MM.1S (cell line): ENCODE data around the gene NOL7.

Experiments
- DNase-seq: peaks from one replicate; pipeline ENCODE4 v3.0.0-alpha.2; 2015
- H2AFZ ChIP-seq: fragments of 300-600 bp; sonication (generic); 2 replicates; pipeline ENCODE4 v1.6.0; 2016; ENCODE audit warnings: antibody characterized with exemption, low read length
- H3F3A ChIP-seq: fragments of 300-600 bp; sonication (generic); 2 replicates; pipeline ENCODE4 v1.6.1; 2016; ENCODE audit warnings: mild to moderate bottlenecking, antibody characterized with exemption, low read length, moderate library complexity, mixed read lengths; ENCODE audit not compliant: insufficient read depth
- H3K27ac ChIP-seq: fragments of 300-600 bp; sonication (generic); 2 replicates; pipeline ENCODE4 v1.5.1; 2016; ENCODE audit warnings: mild to moderate bottlenecking, low read length
- H3K27me3 ChIP-seq: fragments of 300-600 bp; sonication (generic); replicated peaks from 2 replicates; pipeline ENCODE4 v1.6.0; 2016; ENCODE audit warnings: low read length; ENCODE audit not compliant: insufficient read depth
- H3K36me3 ChIP-seq: fragments of 300-600 bp; sonication (generic); replicated peaks from 2 replicates; pipeline ENCODE4 v1.6.1; 2016; ENCODE audit warnings: mild to moderate bottlenecking, low read length, mixed read lengths; ENCODE audit not compliant: insufficient read depth
- H3K4me1 ChIP-seq: fragments of 300-600 bp; sonication (generic); 2 replicates; pipeline ENCODE4 v1.6.1; 2016; ENCODE audit warnings: low read length, mixed read lengths
- H3K4me2 ChIP-seq: fragments of 300-600 bp; sonication (generic); 2 replicates; pipeline ENCODE4 v1.6.0; 2016; ENCODE audit warnings: low read depth, low read length
- H3K4me3 ChIP-seq: fragments of 300-600 bp; sonication (generic); 2 replicates; pipeline ENCODE4 v1.5.1; 2016; ENCODE audit warnings: low read length, mixed read lengths
- H3K79me2 ChIP-seq: fragments of 300-600 bp; sonication (generic); 2 replicates; pipeline ENCODE4 v1.6.1; 2016; ENCODE audit warnings: mixed run types, low read length, mixed read lengths
- H3K9ac ChIP-seq: fragments of 300-600 bp; sonication (generic); 2 replicates; pipeline ENCODE4 v1.6.1; 2016; ENCODE audit warnings: low read length, mixed read lengths
- H3K9me2 ChIP-seq: fragments of 300-600 bp; sonication (generic); replicated peaks from 2 replicates; pipeline ENCODE4 v1.6.1; 2016; ENCODE audit warnings: mild to moderate bottlenecking, low read length, mixed read lengths; ENCODE audit not compliant: insufficient read depth
- H3K9me3 ChIP-seq: fragments of 300-600 bp; sonication (generic); replicated peaks from 2 replicates; pipeline ENCODE4 v1.6.1; 2016; ENCODE audit warnings: mild to moderate bottlenecking, low read length, mixed read lengths; ENCODE audit not compliant: insufficient read depth
- H4K20me1 ChIP-seq: fragments of 300-600 bp; sonication (generic); 2 replicates; pipeline ENCODE4 v1.6.1; 2016; ENCODE audit warnings: mild to moderate bottlenecking, low read length, moderate library complexity, mixed read lengths; ENCODE audit not compliant: insufficient read depth
- CTCF ChIP-seq: fragments of 300-600 bp; sonication (generic); IDR thresholded peaks from 2 replicates; pipeline ENCODE4 v1.5.1; 2016; ENCODE audit warnings: antibody characterized with exemption, low read length, mixed read lengths
- EZH2 ChIP-seq: fragments of 300-600 bp; sonication (generic); optimal IDR thresholded peaks from 2 replicates; pipeline ENCODE3; 2017; ENCODE audit warnings: low read depth, mild to moderate bottlenecking, antibody characterized with exemption, low read length, mixed read lengths
- EZH2phosphoT487 ChIP-seq: fragments of 300-600 bp; sonication (generic); IDR thresholded peaks from 2 replicates; pipeline ENCODE4 v1.6.1; 2018; ENCODE audit warnings: antibody characterized with exemption, low read length

NOL7 gene

GRCh38 chr6:13579911-13580310 is 35.2 kb upstream of the NOL7 start:
- peaks cover 4% of the 10 kb centered on the region for H3F3A ChIP-seq

GRCh38 chr6:13581700-13582229 is 33.4 kb upstream of the NOL7 start:
- no peaks in the 10 kb centered on the region for H3K36me3 ChIP-seq
- no peaks in the 10 kb centered on the region for H3K4me1 ChIP-seq
- no peaks in the 10 kb centered on the region for H3K79me2 ChIP-seq
- DNase-seq: no peak
- no peaks in the 10 kb centered on the region for H3K9me3 ChIP-seq
- no peak overlapping the region for H2AFZ ChIP-seq
- no peak for TF ChIP-seq EZH2
- TF ChIP-seq CTCF: no peak
- no peaks in the 10 kb centered on the region for H3K27me3 ChIP-seq
- no peak overlapping the region for H3K4me3 ChIP-seq
- H3F3A ChIP-seq: no peaks in the 10 kb centered on the region
- H4K20me1 ChIP-seq: no peaks in the 10 kb centered on the region
- no peaks in the 10 kb centered on the region for H3K9me2 ChIP-seq
- no peak overlapping the region for H3K27ac ChIP-seq
- H3K4me2 ChIP-seq: no peak overlapping the region
- H3K9ac ChIP-seq: no peak overlapping the region

More at GRCh38 chr6:13579911-13580310, 35.2 kb upstream of the NOL7 start:
- Histone ChIP-seq H3K27me3 (no peaks in the 10 kb centered on the region), H3K79me2 (no peaks in the 10 kb centered on the region; the same call in 1 of the 2 replicates), H3K4me3 (no peak overlapping the region), H3K9me3 (no peaks in the 10 kb centered on the region), H3K4me1 (no peaks in the 10 kb centered on the region), H3K36me3 (no peaks in the 10 kb centered on the region), H3K9me2 (no peaks in the 10 kb centered on the region), H3K9ac (no peak overlapping the region), H2AFZ (no peak overlapping the region), H3K4me2 (no peak overlapping the region), H3K27ac (no peak overlapping the region), H4K20me1 (no peaks in the 10 kb centered on the region)
- DNase-seq: no peak
- TF ChIP-seq CTCF (no peak), EZH2phosphoT487 (no peak), EZH2 (no peak)

GRCh38 chr6:13586603-13587542 is 28.3 kb upstream of the NOL7 start:
- Histone ChIP-seq H3K4me2 (no peak overlapping the region), H3K4me1 (no peaks in the 10 kb centered on the region), H2AFZ (no peak overlapping the region), H3K9me3 (no peaks in the 10 kb centered on the region), H3K9ac (no peak overlapping the region), H3K27me3 (no peaks in the 10 kb centered on the region), H3K79me2 (no peaks in the 10 kb centered on the region), H3K4me3 (no peak overlapping the region), H3F3A (no peaks in the 10 kb centered on the region), H4K20me1 (no peaks in the 10 kb centered on the region), H3K27ac (no peak overlapping the region), H3K36me3 (no peaks in the 10 kb centered on the region), H3K9me2 (no peaks in the 10 kb centered on the region)
- no peak for TF ChIP-seq EZH2
- no peak for TF ChIP-seq EZH2phosphoT487
- no peak for TF ChIP-seq CTCF
- DNase-seq: no peak
